HG03442 (cell line): Measurements from ENCODE around the gene PPP2R3A.

ENCODE experiments used
- ATAC-seq: cut with Tn5 transposase; IDR thresholded peaks from one replicate; pipeline ENCODE4 v1.9.1; 2021; ENCODE audit warnings: mild to moderate bottlenecking, moderate library complexity; ENCODE audit not compliant: unreplicated experiment

PPP2R3A gene

DNA sequence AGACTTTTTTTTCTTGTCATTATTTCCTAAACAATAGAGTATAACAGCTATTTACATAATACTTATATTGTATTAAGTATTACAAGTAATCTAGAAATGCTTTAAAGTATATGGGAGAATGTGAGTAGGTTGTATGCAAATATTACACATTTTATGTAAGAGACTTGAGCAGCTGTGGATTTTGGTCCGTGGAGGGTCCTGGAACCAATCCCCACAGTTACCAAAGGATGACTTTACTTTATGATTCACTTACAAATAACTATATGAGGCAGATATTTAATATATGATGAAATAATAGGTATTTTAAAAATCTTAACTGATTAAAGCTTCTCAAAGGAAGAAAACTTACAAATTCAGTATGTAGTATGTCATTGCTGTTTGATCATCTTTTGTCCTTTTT is 56.3 kb downstream of the PPP2R3A start:
- ATAC-seq, result no peak

DNA sequence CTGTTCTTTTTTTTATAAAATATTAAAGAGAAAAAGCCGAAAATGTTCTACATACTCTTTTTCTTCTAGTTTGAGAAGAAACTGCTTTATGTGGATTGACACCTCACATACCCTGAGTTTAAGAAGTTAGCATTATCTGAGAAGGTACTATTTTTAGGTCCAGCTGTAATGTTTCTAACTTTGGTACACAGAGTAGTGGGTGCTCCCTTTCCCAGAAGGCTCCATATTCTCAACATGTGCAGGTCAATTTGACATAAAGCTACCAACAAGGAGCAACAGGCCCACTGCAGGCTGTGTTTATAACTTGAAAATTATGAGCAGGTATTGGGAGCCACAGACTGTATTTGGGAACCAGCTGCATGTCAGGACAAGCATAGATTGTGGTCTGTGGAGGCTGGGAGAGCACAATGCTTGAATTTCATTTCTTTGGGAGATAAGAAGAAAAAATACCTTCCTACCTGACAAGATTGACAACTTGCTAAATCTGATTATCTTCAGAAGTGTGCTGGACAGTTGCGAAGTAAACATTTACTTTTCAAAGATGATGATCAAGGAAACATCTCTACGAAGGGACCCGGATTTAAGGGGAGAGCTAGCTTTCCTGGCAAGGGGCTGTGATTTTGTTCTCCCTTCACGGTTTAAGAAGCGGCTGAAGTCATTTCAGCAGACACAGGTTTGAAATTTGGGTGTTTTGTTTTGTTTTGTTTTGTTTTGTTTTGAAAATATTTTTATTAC is 57.2 kb downstream of the PPP2R3A start:
- no peak for ATAC-seq

DNA sequence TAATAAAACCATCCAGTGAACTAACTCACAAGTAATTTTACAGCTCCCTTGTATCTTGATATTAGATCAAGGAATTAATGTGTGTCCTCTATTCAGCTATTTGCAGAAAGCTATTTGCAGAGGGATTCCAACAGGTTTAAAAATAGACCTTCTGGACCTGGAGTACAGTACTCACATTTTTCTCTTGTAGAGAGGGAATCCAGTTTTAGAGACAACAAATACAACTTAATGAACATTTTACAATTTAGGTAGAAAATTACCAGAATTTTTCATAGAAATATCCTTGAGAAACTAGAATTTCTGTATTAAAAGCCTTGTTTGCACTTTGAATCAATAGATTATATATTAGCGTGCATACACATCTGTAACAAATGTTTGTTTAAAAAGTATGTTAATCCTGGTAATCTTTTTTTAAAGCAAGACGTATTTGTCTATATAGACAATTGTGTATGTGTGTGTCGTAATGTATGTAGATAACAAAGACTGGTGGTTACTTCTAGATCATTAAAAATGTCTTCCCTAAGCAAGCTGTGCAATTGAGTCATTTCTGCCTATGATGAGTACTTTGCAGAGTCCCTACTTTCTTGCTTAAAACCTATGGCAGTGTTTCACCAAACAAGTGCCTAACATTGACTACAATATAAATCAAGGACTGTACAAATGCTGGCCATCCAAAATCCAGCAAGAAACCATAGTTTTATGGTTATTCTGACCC is 57.9 kb downstream of the PPP2R3A start:
- no peak for ATAC-seq

DNA sequence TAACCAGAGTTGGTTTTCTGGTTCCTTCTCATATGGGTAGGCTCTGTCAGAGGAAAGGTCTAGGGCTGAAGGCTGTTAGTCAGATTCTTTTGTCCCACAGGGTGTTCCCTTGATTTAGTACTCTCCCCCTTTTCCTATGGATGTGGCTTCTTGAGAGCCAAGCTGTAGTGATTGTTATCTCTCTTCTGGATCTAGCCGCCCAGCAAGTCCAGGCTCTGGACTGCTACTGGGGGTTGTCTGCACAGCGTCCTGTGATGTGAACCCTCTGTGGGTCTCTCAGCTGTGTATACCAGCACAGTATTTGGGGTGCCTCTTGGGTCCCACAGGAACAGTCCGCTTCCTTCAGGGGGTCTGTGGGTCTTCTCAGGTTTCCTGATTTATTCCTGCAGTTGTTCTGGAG is 70.8 kb downstream of the PPP2R3A start:
- ATAC-seq, result no peak

- ATAC-seq, result no peak
These were observed 73.1 kb downstream of the PPP2R3A start for GRCh38 chr3:136038668-136039067.

DNA sequence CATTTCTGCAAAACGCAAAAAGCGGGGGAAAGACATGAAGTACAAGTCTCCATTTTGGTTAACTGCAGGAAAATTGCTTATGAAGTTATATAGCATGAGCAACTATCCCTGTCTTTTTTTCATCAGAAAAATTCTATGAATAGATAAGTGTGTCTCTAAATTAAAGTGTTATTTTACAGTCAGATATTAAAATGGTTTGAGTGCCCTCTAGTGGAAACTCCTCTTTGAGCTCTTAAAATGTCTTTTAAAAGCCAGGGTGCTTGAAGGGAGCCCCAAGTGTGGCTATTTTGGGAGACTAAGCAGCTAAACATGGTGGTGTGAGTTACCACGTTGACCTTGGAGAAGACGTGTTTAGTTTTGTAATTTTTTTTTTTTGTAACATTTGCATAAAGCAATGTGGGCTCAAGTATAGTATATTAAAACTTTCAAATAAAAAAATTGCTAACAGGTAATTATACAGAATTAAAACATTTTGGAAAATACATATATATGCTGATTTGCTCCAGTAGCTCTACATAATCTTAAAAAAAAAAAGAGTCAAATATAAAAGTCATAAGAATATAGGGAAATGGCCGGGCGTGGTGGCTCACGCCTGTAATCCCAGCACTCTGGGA is 77.2 kb downstream of the PPP2R3A start:
- ATAC-seq, result no peak

GRCh38 chr3:136044980-136045745 is 79.6 kb downstream of the PPP2R3A start:
- no peak for ATAC-seq

- no peak for ATAC-seq
These were observed 82.5 kb downstream of the PPP2R3A start for GRCh38 chr3:136048068-136048467.

GRCh38 chr3:136050250-136050649 is 84.7 kb downstream of the PPP2R3A start:
- no peak for ATAC-seq

GRCh38 chr3:136055491-136055890 is 90.0 kb downstream of the PPP2R3A start:
- no peak for ATAC-seq

GRCh38 chr3:136067211-136067610 is 101.7 kb downstream of the PPP2R3A start:
- ATAC-seq, result no peak

GRCh38 chr3:136068708-136069107 is 103.2 kb downstream of the PPP2R3A start:
- ATAC-seq, result no peak

- ATAC-seq, result no peak
These were observed 104.4 kb downstream of the PPP2R3A start for GRCh38 chr3:136069933-136070332.

DNA sequence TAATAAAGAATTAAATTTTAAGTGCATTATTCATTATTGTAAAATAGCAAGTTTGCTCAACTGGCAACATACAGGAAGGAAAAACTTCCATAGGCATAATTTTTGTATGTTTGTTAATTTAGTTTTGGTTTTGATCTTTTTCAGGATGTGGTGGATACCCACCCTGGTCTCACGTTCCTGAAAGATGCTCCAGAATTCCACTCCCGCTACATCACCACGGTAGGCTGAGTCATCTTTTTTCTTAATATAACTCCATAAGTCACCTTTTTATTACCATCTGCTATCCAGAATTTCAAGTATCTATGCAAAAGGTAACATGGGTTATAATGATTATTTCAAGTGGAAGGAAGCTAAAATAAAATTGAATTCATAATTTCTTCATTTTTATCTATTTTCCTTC is 104.8 kb downstream of the PPP2R3A start:
- ATAC-seq, result no peak

- no peak for ATAC-seq
These were observed 105.7 kb downstream of the PPP2R3A start for GRCh38 chr3:136070953-136071949.

GRCh38 chr3:136074546-136075170 is 109.1 kb downstream of the PPP2R3A start:
- ATAC-seq, result no peak

- no peak for ATAC-seq
These were observed 109.8 kb downstream of the PPP2R3A start for GRCh38 chr3:136075218-136075808.

DNA sequence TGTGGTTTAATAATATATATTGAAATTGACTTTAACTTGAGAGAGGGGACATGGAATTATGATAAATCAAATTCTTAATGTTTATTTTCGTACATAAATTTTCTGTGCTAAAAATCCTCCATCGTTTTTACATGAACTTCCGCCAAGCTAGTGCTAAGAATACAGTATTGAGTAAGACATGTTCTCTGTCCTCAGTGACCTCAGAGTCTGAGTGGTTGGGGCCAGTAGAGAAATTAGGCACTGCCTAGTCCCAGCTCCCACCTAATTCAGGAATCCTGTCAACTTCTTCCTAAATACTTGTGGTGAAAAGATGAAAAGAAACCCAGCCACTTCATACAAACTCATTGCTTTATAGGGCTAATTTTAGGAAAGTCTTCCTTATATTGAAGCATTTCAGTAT is 110.3 kb downstream of the PPP2R3A start:
- no peak for ATAC-seq
